ENCODE measurements around the gene RCL1.

RCL1 gene

GRCh38 chr9:4890242-4890641, 97.5 kb downstream of the RCL1 start:
- Histone ChIP-seq H3K27me3 (replicated peaks; ENCODE audit: insufficient read depth, low read length) (no peaks in the 10 kb centered on the region), H3F3A (ENCODE audit: insufficient read depth, low read length) (no peaks in the 10 kb centered on the region), H3K9ac (ENCODE audit: low read length) (no peak overlapping the region), H3K4me1 (ENCODE audit: low read length) (no peaks in the 10 kb centered on the region), H3K79me2 (ENCODE audit: low read length) (no peaks in the 10 kb centered on the region), H3K36me3 (replicated peaks; ENCODE audit: insufficient read depth, low read length) (no peaks in the 10 kb centered on the region), H3K9me2 (replicated peaks; ENCODE audit: insufficient read depth, low read length) (no peaks in the 10 kb centered on the region), H3K4me3 (ENCODE audit: low read length) (no peak overlapping the region), H2AFZ (ENCODE audit: low read length) (no peak overlapping the region), H3K4me2 (ENCODE audit: low read depth, low read length) (no peak overlapping the region), H3K27ac (ENCODE audit: low read length) (no peak overlapping the region), H4K20me1 (ENCODE audit: insufficient read depth, low read length) (no peaks in the 10 kb centered on the region), H3K9me3 (replicated peaks; ENCODE audit: insufficient read depth, low read length) (no peaks in the 10 kb centered on the region)
- TF ChIP-seq EZH2 (optimal IDR thresholded peaks at IDR 0.05; ENCODE audit: low read depth, low read length) (no peak), EZH2phosphoT487 (IDR thresholded peaks at IDR 0.05; ENCODE audit: low read length) (no peak), CTCF (IDR thresholded peaks at IDR 0.05; ENCODE audit: low read length) (no peak)
- no peak for DNase-seq

GRCh38 chr9:4890929-4891328, 98.2 kb downstream of the RCL1 start:
- Histone ChIP-seq H3K4me3 (ENCODE audit: low read length) (no peak overlapping the region), H3K79me2 (ENCODE audit: low read length) (no peaks in the 10 kb centered on the region), H4K20me1 (ENCODE audit: insufficient read depth, low read length) (no peaks in the 10 kb centered on the region), H3K36me3 (replicated peaks; ENCODE audit: insufficient read depth, low read length) (no peaks in the 10 kb centered on the region), H2AFZ (ENCODE audit: low read length) (no peak overlapping the region), H3K4me1 (ENCODE audit: low read length) (no peaks in the 10 kb centered on the region), H3K9ac (ENCODE audit: low read length) (no peak overlapping the region), H3K9me3 (replicated peaks; ENCODE audit: insufficient read depth, low read length) (no peaks in the 10 kb centered on the region), H3K9me2 (replicated peaks; ENCODE audit: insufficient read depth, low read length) (no peaks in the 10 kb centered on the region), H3K27ac (ENCODE audit: low read length) (no peak overlapping the region), H3F3A (ENCODE audit: insufficient read depth, low read length) (no peaks in the 10 kb centered on the region), H3K4me2 (ENCODE audit: low read depth, low read length) (no peak overlapping the region), H3K27me3 (replicated peaks; ENCODE audit: insufficient read depth, low read length) (no peaks in the 10 kb centered on the region)
- TF ChIP-seq EZH2phosphoT487 (IDR thresholded peaks at IDR 0.05; ENCODE audit: low read length) = no peak
- TF ChIP-seq CTCF (IDR thresholded peaks at IDR 0.05; ENCODE audit: low read length) = no peak
- TF ChIP-seq EZH2 (optimal IDR thresholded peaks at IDR 0.05; ENCODE audit: low read depth, low read length) = no peak
- no peak for DNase-seq

GRCh38 chr9:4891674-4892073, 98.9 kb downstream of the RCL1 start:
- Histone ChIP-seq H3K9ac (ENCODE audit: low read length) (no peak overlapping the region), H3K79me2 (ENCODE audit: low read length) (no peaks in the 10 kb centered on the region), H3K4me2 (ENCODE audit: low read depth, low read length) (no peak overlapping the region), H3K9me2 (replicated peaks; ENCODE audit: insufficient read depth, low read length) (no peaks in the 10 kb centered on the region), H3K9me3 (replicated peaks; ENCODE audit: insufficient read depth, low read length) (no peaks in the 10 kb centered on the region), H3K4me1 (ENCODE audit: low read length) (no peaks in the 10 kb centered on the region), H3K36me3 (replicated peaks; ENCODE audit: insufficient read depth, low read length) (no peaks in the 10 kb centered on the region), H3K4me3 (ENCODE audit: low read length) (no peak overlapping the region), H3K27me3 (replicated peaks; ENCODE audit: insufficient read depth, low read length) (no peaks in the 10 kb centered on the region), H4K20me1 (ENCODE audit: insufficient read depth, low read length) (no peaks in the 10 kb centered on the region), H3K27ac (ENCODE audit: low read length) (no peak overlapping the region), H3F3A (ENCODE audit: insufficient read depth, low read length) (no peaks in the 10 kb centered on the region), H2AFZ (ENCODE audit: low read length) (no peak overlapping the region)
- DNase-seq = no peak
- TF ChIP-seq CTCF (IDR thresholded peaks at IDR 0.05; ENCODE audit: low read length) (no peak), EZH2phosphoT487 (IDR thresholded peaks at IDR 0.05; ENCODE audit: low read length) (no peak), EZH2 (optimal IDR thresholded peaks at IDR 0.05; ENCODE audit: low read depth, low read length) (no peak)
